IMR-90 (cell line): ENCODE results near the gene ROPN1B. TPM values are rescaled to one million over a fixed set of nuclear protein-coding genes. Genes with fewer than 3 reads are reported as not detected.

ENCODE experiments used
- ATAC-seq: fragments of 200-7000 bp; cut with Tn5 transposase; 2 replicates; pipeline ENCODE4 v1.9.1; 2020; ENCODE audit warnings: low read depth, mild to moderate bottlenecking, moderate library complexity
- BruUV-seq: library from RNA; stranded (reverse); fragments of 400-500 nt; replicated peaks from 2 replicates; lab custom pipeline; 2021; lab: Mats Ljungman, UMichigan
- CTCF ChIA-PET: fragments of 300-600 bp; formaldehyde crosslinking; extraction: SDS; loops from one replicate; lab custom pipeline; 2021; ENCODE audit warnings: antibody characterized with exemption; lab: Yijun Ruan, JAX
- POLR2A ChIA-PET: fragments of 300-600 bp; sonication (Branson Sonifier 250); formaldehyde crosslinking; loops from one replicate; lab custom pipeline; 2022; ENCODE audit warnings: antibody characterized with exemption; ENCODE audit not compliant: unreplicated experiment; lab: Charles Lee
- DNase-seq: peaks from one replicate; pipeline ENCODE4 v3.0.0; 2013
- H2AFZ ChIP-seq: replicated peaks from 2 replicates; pipeline ENCODE3; 2013; ENCODE audit warnings: low read length, mild to moderate bottlenecking; ENCODE audit not compliant: poor library complexity
- H2AK5ac ChIP-seq: 2 replicates; pipeline ENCODE4 v1.6.1; 2013; ENCODE audit warnings: low read depth, low read length, inconsistent platforms
- H2AK9ac ChIP-seq: replicated peaks from 2 replicates; pipeline ENCODE3; 2013; ENCODE audit warnings: mild to moderate bottlenecking, low read depth, low read length, moderate library complexity; ENCODE audit not compliant: poor library complexity
- H2BK120ac ChIP-seq: 2 replicates; pipeline ENCODE4 v1.6.1; 2013; ENCODE audit warnings: low read depth, low read length, inconsistent platforms
- H2BK15ac ChIP-seq: 3 replicates; pipeline ENCODE4 v1.6.1; 2013; ENCODE audit warnings: low read depth, low read length, inconsistent platforms
- H2BK20ac ChIP-seq: 2 replicates; pipeline ENCODE4 v1.6.1; 2013; ENCODE audit warnings: low read depth, mild to moderate bottlenecking, inconsistent platforms, low read length, moderate library complexity
- H2BK5ac ChIP-seq: 2 replicates; pipeline ENCODE4 v1.6.1; 2013; ENCODE audit warnings: mild to moderate bottlenecking, low read depth, low read length, inconsistent platforms; ENCODE audit not compliant: poor library complexity, severe bottlenecking
- H3K14ac ChIP-seq: replicated peaks from 2 replicates; pipeline ENCODE4 v1.6.1; 2013; ENCODE audit warnings: low read depth, low read length, inconsistent platforms
- H3K18ac ChIP-seq: 2 replicates; pipeline ENCODE4 v1.6.1; 2013; ENCODE audit warnings: low read depth, low read length, control low read depth
- H3K23ac ChIP-seq: 2 replicates; pipeline ENCODE4 v1.6.1; 2013; ENCODE audit warnings: low read depth, low read length, inconsistent platforms
- H3K27ac ChIP-seq: 2 replicates; pipeline ENCODE4 v1.5.1; 2013; ENCODE audit warnings: mild to moderate bottlenecking, control low read depth, low read length; ENCODE audit not compliant: insufficient read depth
- H3K27me3 ChIP-seq: 2 replicates; pipeline ENCODE4 v1.6.1; 2013; ENCODE audit warnings: low read length; ENCODE audit not compliant: control insufficient read depth, insufficient read depth
- H3K36me3 ChIP-seq: 2 replicates; pipeline ENCODE4 v1.6.1; 2013; ENCODE audit warnings: low read length, mixed read lengths; ENCODE audit not compliant: control insufficient read depth, insufficient read depth
- H3K4ac ChIP-seq: 2 replicates; pipeline ENCODE4 v1.6.1; 2013; ENCODE audit warnings: low read depth, low read length, inconsistent platforms
- H3K4me1 ChIP-seq: 2 replicates; pipeline ENCODE4 v1.6.1; 2013; ENCODE audit warnings: low read length, mixed read lengths; ENCODE audit not compliant: control insufficient read depth, insufficient read depth
- H3K4me2 ChIP-seq: 2 replicates; pipeline ENCODE4 v1.6.1; 2013; ENCODE audit warnings: low read depth, mild to moderate bottlenecking, control low read depth, low read length, moderate library complexity
- H3K4me3 ChIP-seq: 2 replicates; pipeline ENCODE4 v1.5.1; 2013; ENCODE audit warnings: low read depth, mild to moderate bottlenecking, control low read depth, low read length, moderate library complexity; ENCODE audit not compliant: insufficient read depth
- H3K56ac ChIP-seq: 2 replicates; pipeline ENCODE4 v1.6.1; 2013; ENCODE audit warnings: low read length, inconsistent platforms; ENCODE audit not compliant: insufficient read depth; ENCODE audit errors: extremely low read depth
- H3K79me1 ChIP-seq, 2 experiments: 2 replicates each; pipeline ENCODE4 v1.6.1; 2013; ENCODE audit warnings: low read length in 2 of 2, inconsistent platforms in 1 of 2, low read depth in 1 of 2
- H3K9ac ChIP-seq: 2 replicates; pipeline ENCODE4 v1.6.1; 2013; ENCODE audit warnings: low read depth, low read length, control low read depth
- H3K9me1 ChIP-seq: 2 replicates; pipeline ENCODE4 v1.6.1; 2013; ENCODE audit warnings: low read length, inconsistent platforms; ENCODE audit not compliant: insufficient read depth
- H3K9me3 ChIP-seq: 2 replicates; pipeline ENCODE4 v1.6.1; 2013; ENCODE audit warnings: low read length; ENCODE audit not compliant: control insufficient read depth, insufficient read depth
- H4K20me1 ChIP-seq: 2 replicates; pipeline ENCODE4 v1.6.1; 2013; ENCODE audit warnings: low read length, inconsistent platforms; ENCODE audit not compliant: insufficient read depth
- H4K5ac ChIP-seq: 2 replicates; pipeline ENCODE4 v1.6.1; 2013; ENCODE audit warnings: mild to moderate bottlenecking, low read depth, low read length, control low read depth
- H4K8ac ChIP-seq, 2 experiments: 2 replicates each; pipeline ENCODE4 v1.6.1; 2013; ENCODE audit warnings: low read depth in 2 of 2, low read length in 2 of 2, control low read depth in 1 of 2, inconsistent platforms in 1 of 2
- H4K91ac ChIP-seq: 2 replicates; pipeline ENCODE4 v1.6.1; 2013; ENCODE audit warnings: low read depth, low read length, inconsistent platforms; ENCODE audit not compliant: insufficient read depth
- BHLHE40 ChIP-seq: fragments of 150-350 bp; IDR thresholded peaks from 2 replicates; pipeline ENCODE4 v1.6.1; 2016; ENCODE audit warnings: mild to moderate bottlenecking, low read depth, low read length
- CHD1 ChIP-seq: IDR thresholded peaks from 2 replicates; pipeline ENCODE4 v1.6.1; 2012; ENCODE audit warnings: low read depth, low read length, improper control_type of control experiment
- ELK1 ChIP-seq: fragments of 150-350 bp; IDR thresholded peaks from 2 replicates; pipeline ENCODE4 v1.6.1; 2016; ENCODE audit warnings: low read depth, mild to moderate bottlenecking, low read length, moderate library complexity, borderline replicate concordance
- FOS ChIP-seq: fragments of 150-350 bp; IDR thresholded peaks from 2 replicates; pipeline ENCODE4 v1.6.1; 2016; ENCODE audit warnings: low read depth, low read length
- MAFK ChIP-seq: IDR thresholded peaks from 2 replicates; pipeline ENCODE4 v1.6.1; 2012; ENCODE audit warnings: low read depth, low read length, improper control_type of control experiment
- MAZ ChIP-seq: IDR thresholded peaks from 2 replicates; pipeline ENCODE4 v1.6.1; 2012; ENCODE audit warnings: low read depth, mild to moderate bottlenecking, low read length, improper control_type of control experiment, moderate library complexity, borderline replicate concordance
- MXI1 ChIP-seq: IDR thresholded peaks from 2 replicates; pipeline ENCODE4 v1.6.1; 2012; ENCODE audit warnings: low read depth, mild to moderate bottlenecking, low read length, moderate library complexity, borderline replicate concordance
- POLR2A ChIP-seq: IDR thresholded peaks from 2 replicates; pipeline ENCODE4 v1.6.1; 2012; ENCODE audit warnings: mild to moderate bottlenecking, low read depth, low read length
- RAD21 ChIP-seq: IDR thresholded peaks from 2 replicates; pipeline ENCODE4 v1.6.1; 2012; ENCODE audit warnings: low read length, improper control_type of control experiment
- RCOR1 ChIP-seq: IDR thresholded peaks from 2 replicates; pipeline ENCODE4 v1.6.1; 2012; ENCODE audit warnings: mild to moderate bottlenecking, low read length, improper control_type of control experiment; ENCODE audit not compliant: insufficient replicate concordance
- RFX5 ChIP-seq: IDR thresholded peaks from 2 replicates; pipeline ENCODE4 v1.8.0; 2012; ENCODE audit warnings: low read depth, mild to moderate bottlenecking, low read length, moderate library complexity
- SMC3 ChIP-seq: fragments of 150-350 bp; IDR thresholded peaks from 2 replicates; pipeline ENCODE4 v1.6.1; 2016; ENCODE audit warnings: low read depth, mild to moderate bottlenecking, antibody characterized with exemption, low read length, moderate library complexity
- dilution Hi-C: fragments of 300-500 bp; cut with HindIII; formaldehyde crosslinking; loops from one replicate; pipeline ENCODE4 v1.14.3; 2018; ENCODE audit warnings: low sequenced_read_pairs; ENCODE audit not compliant: unreplicated experiment
- in situ Hi-C: fragments of 300-500 bp; cut with MboI; formaldehyde crosslinking; loops from 3 replicates; pipeline ENCODE4 v1.14.3; 2019; ENCODE audit warnings: low sequenced_read_pairs, inconsistent platforms, mixed read lengths
- intact Hi-C: fragments of 100-400 bp; cut with micrococcal nuclease; formaldehyde crosslinking; loops from 2 replicates; pipeline ENCODE4 v1.10.0; 2022
- polyA plus RNA-seq, 3 experiments: library from polyadenylated mRNA; depleted of rRNA; stranded (reverse); fragments of >200 nt; gene quantifications; 2 replicates each; pipeline ENCODE4 v1.2.3, GENCODE V29; 2012; ENCODE audit warnings: low replicate concordance in 1 of 3
- total RNA-seq: library from RNA; depleted of rRNA; stranded (reverse); fragments of >200 nt; gene quantifications from 2 replicates; pipeline ENCODE4 v1.2.3, GENCODE V29; 2012
- TF ChIP-seq, protein P1 (sequence below): fragments of 150-350 bp; IDR thresholded peaks from 2 replicates; pipeline ENCODE4 v1.6.1; 2017; ENCODE audit warnings: mild to moderate bottlenecking, antibody characterized with exemption, low read length, low read depth
- TF ChIP-seq, protein P2 (sequence below): conservative IDR thresholded peaks from 2 replicates; pipeline ENCODE4 v1.5.1; 2012; ENCODE audit warnings: mild to moderate bottlenecking, low read depth, low read length, improper control_type of control experiment

ROPN1B gene
- total and polyA plus RNA-seq, 2 of the 4 experiments (the other 2 are of a cell fraction), result not detected

DNA sequence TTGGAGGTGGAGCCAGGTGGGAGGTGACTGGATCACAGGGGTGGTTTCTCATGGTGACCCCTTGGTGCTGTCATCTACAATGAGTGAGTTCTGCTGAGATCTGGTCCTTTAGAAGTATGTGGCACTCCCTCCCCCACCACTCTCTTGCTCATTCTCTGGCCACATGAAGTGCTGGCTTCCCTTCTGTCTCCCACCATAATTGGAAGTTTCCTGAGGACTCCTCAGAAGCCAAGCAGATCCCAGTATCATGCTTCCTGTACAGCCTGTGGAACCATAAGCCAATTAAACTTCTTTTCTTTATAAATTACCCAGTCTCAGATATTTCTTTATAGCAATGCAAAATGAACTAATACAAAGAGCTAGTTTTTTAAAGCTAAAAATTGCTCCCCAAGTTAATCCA lies 60.3 kb downstream of the ROPN1B start:
- no peak overlapping the region for H2BK15ac ChIP-seq
- no peak overlapping the region for H3K27ac ChIP-seq
- TF ChIP-seq ELK1 (no peak), RCOR1 (no peak), MXI1 (no peak), POLR2A (no peak), FOS (no peak), RFX5 (no peak), MAZ (no peak), SMC3 (no peak), CHD1 (no peak), BHLHE40 (no peak), MAFK (no peak), RAD21 (no peak)
- TF ChIP-seq, protein P1, sequence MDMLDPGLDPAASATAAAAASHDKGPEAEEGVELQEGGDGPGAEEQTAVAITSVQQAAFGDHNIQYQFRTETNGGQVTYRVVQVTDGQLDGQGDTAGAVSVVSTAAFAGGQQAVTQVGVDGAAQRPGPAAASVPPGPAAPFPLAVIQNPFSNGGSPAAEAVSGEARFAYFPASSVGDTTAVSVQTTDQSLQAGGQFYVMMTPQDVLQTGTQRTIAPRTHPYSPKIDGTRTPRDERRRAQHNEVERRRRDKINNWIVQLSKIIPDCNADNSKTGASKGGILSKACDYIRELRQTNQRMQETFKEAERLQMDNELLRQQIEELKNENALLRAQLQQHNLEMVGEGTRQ, result no peak
- TF ChIP-seq, protein P2, sequence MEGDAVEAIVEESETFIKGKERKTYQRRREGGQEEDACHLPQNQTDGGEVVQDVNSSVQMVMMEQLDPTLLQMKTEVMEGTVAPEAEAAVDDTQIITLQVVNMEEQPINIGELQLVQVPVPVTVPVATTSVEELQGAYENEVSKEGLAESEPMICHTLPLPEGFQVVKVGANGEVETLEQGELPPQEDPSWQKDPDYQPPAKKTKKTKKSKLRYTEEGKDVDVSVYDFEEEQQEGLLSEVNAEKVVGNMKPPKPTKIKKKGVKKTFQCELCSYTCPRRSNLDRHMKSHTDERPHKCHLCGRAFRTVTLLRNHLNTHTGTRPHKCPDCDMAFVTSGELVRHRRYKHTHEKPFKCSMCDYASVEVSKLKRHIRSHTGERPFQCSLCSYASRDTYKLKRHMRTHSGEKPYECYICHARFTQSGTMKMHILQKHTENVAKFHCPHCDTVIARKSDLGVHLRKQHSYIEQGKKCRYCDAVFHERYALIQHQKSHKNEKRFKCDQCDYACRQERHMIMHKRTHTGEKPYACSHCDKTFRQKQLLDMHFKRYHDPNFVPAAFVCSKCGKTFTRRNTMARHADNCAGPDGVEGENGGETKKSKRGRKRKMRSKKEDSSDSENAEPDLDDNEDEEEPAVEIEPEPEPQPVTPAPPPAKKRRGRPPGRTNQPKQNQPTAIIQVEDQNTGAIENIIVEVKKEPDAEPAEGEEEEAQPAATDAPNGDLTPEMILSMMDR, result no peak
- ChIA-PET CTCF (no interaction called here), POLR2A (no interaction called here)
- no peaks in the 10 kb centered on the region for H3K79me1 ChIP-seq
- H2AK5ac ChIP-seq, result no peak overlapping the region
- no peak overlapping the region for H3K56ac ChIP-seq
- intact Hi-C loops, result no loop called here
- DNase-seq (no peak), ATAC-seq (no peak)
- no peak overlapping the region for H3K4me2 ChIP-seq
- H3K23ac ChIP-seq, result no peak overlapping the region
- H2BK20ac ChIP-seq, result no peak overlapping the region
- no peak overlapping the region for H2AFZ ChIP-seq
- dilution Hi-C loops, result no loop called here
- H3K4ac ChIP-seq, result no peak overlapping the region
- H3K14ac ChIP-seq, result no peak overlapping the region
- H3K9me1 ChIP-seq, result 0 out of 2 replicates have a peak, but pooled peaks cover 3% of the 10 kb centered on the region
- no peak overlapping the region for H4K5ac ChIP-seq
- no peak overlapping the region for H2BK120ac ChIP-seq
- no peak overlapping the region for H3K9ac ChIP-seq
- no peaks in the 10 kb centered on the region for H3K36me3 ChIP-seq
- H3K4me3 ChIP-seq, result no peak overlapping the region
- peaks cover 7% of the 10 kb centered on the region for H3K9me3 ChIP-seq
- no peak overlapping the region for H4K8ac ChIP-seq
- H3K4me1 ChIP-seq, result no peaks in the 10 kb centered on the region
- in situ Hi-C loops, result no loop called here
- H3K27me3 ChIP-seq, result no peaks in the 10 kb centered on the region
- no peak overlapping the region for H4K91ac ChIP-seq
- H2BK5ac ChIP-seq, result no peak overlapping the region
- no peak overlapping the region for H2AK9ac ChIP-seq
- BruUV-seq, result no TSS peak
- no peak overlapping the region for H3K18ac ChIP-seq
- H4K20me1 ChIP-seq, result no peaks in the 10 kb centered on the region
